Lower leg skin (tissue), 3 donors: ENCODE data around the gene STX8.

Experiments
- POLR2A ChIP-seq, 2 donors: fragments of 450-650 bp; IDR thresholded peaks; one replicate each; pipeline ENCODE4 v1.6.1; 2016 to 2017; ENCODE audit warnings: antibody characterized with exemption in 2 of 2, mild to moderate bottlenecking in 1 of 2, moderate library complexity in 1 of 2
- TF ChIP-seq, protein P1 (sequence below), 3 donors: fragments of 450-650 bp; IDR thresholded peaks; one replicate each; pipeline ENCODE4 v1.5.1; 2016; ENCODE audit warnings: antibody characterized with exemption in 3 of 3, mild to moderate bottlenecking in 3 of 3, moderate library complexity in 2 of 3

GRCh38 chr17:9568957-9569588, 6.5 kb downstream of the STX8 start:
- TF ChIP-seq, protein P1, sequence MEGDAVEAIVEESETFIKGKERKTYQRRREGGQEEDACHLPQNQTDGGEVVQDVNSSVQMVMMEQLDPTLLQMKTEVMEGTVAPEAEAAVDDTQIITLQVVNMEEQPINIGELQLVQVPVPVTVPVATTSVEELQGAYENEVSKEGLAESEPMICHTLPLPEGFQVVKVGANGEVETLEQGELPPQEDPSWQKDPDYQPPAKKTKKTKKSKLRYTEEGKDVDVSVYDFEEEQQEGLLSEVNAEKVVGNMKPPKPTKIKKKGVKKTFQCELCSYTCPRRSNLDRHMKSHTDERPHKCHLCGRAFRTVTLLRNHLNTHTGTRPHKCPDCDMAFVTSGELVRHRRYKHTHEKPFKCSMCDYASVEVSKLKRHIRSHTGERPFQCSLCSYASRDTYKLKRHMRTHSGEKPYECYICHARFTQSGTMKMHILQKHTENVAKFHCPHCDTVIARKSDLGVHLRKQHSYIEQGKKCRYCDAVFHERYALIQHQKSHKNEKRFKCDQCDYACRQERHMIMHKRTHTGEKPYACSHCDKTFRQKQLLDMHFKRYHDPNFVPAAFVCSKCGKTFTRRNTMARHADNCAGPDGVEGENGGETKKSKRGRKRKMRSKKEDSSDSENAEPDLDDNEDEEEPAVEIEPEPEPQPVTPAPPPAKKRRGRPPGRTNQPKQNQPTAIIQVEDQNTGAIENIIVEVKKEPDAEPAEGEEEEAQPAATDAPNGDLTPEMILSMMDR (IDR thresholded peaks at IDR 0.05) = no peak
- TF ChIP-seq POLR2A (IDR thresholded peaks at IDR 0.05) = no peak
